ENCODE measurements around the gene NEXMIF.
"Not testable (repeated sequence)": the region's sequence is repeated elsewhere in the genome, so short reads cannot be mapped to it uniquely, and the experiment has no call there.

Gene NEXMIF

GRCh38 chrX:74925225-74926088 is at the start of gene NEXMIF:
Gene NEXMIF, minus strand, starts transcription at chrX:74925452.
- no peak for DNase-seq

GRCh38 chrX:74961962-74962361 is 36.7 kb upstream of the NEXMIF start:
- not testable (repeated sequence) for DNase-seq

- no peak for DNase-seq
Observed at GRCh38 chrX:74949717-74950116, 24.5 kb upstream of the NEXMIF start.

GRCh38 chrX:74940414-74940813 is 15.2 kb upstream of the NEXMIF start:
- DNase-seq: no peak

GRCh38 chrX:74931214-74931613 is 6.0 kb upstream of the NEXMIF start:
- no peak for DNase-seq

GRCh38 chrX:74924449-74925224 is 615 bp downstream of the NEXMIF start:
- no peak for DNase-seq

GRCh38 chrX:74923942-74924448 is 1.3 kb downstream of the NEXMIF start:
- no peak for DNase-seq

- no peak for DNase-seq
Observed at GRCh38 chrX:74922922-74923543, 2.2 kb downstream of the NEXMIF start.

GRCh38 chrX:74911494-74911893 is 13.8 kb downstream of the NEXMIF start:
- no peak for DNase-seq

- DNase-seq: no peak
Observed at GRCh38 chrX:74906417-74906816, 18.8 kb downstream of the NEXMIF start.

GRCh38 chrX:74902806-74903205 is 22.4 kb downstream of the NEXMIF start:
- no peak for DNase-seq

- no peak for DNase-seq
Observed at GRCh38 chrX:74892561-74892960, 32.7 kb downstream of the NEXMIF start.

GRCh38 chrX:74890676-74891430 is 34.4 kb downstream of the NEXMIF start:
- DNase-seq: no peak

- DNase-seq: not testable (repeated sequence)
Observed at GRCh38 chrX:74882383-74882782, 42.9 kb downstream of the NEXMIF start.

GRCh38 chrX:74865725-74866124 is 59.5 kb downstream of the NEXMIF start:
- no peak for DNase-seq

- DNase-seq: no peak
Observed at GRCh38 chrX:74853255-74853654, 72.0 kb downstream of the NEXMIF start.

GRCh38 chrX:74835566-74835965 is 89.7 kb downstream of the NEXMIF start:
- no peak for DNase-seq

GRCh38 chrX:74819797-74820196 is 105.5 kb downstream of the NEXMIF start:
- not testable (repeated sequence) for DNase-seq

GRCh38 chrX:74814681-74815080 is 110.6 kb downstream of the NEXMIF start:
- DNase-seq: no peak

- DNase-seq: no peak
Observed at GRCh38 chrX:74804574-74804973, 120.7 kb downstream of the NEXMIF start.

GRCh38 chrX:74800062-74800461 is 125.2 kb downstream of the NEXMIF start:
- no peak for DNase-seq

- no peak for DNase-seq
Observed at GRCh38 chrX:74797338-74797887, 127.8 kb downstream of the NEXMIF start.

Measured in activated CD4-positive, CD25-positive, alpha-beta regulatory T cell treated with anti-CD3 and anti-CD28 coated beads, Interleukin-2, amount 50 U/mL, for 72 hours (primary cell).